ENCODE data around the gene FAM53C.
A peak's percentile ranks its signal among the peaks of the same experiment; 100 is the strongest.

FAM53C gene

GRCh38 chr5:138338411-138339090 is 485 bp downstream of the FAM53C start:
- ChIA-PET CTCF (interaction anchor here (2.2 to 17.0 kb wide), 2 partner anchors 14 to 116 kb away, joined by 8 to 273 read pairs; partner anchors contain the start of gene KDM3B), POLR2A (interaction anchor here (0.6 to 3.7 kb wide), 17 partner anchors 9 to 296 kb away, joined by 3 to 114 read pairs (median 5); partner anchors contain the start of genes BRD8, CDC23, EGR1 and ETF1)
- H3K4me3 ChIP-seq (ENCODE audit: low read depth, low read length): peak overlapping the region; percentile 83
- no peaks in the 10 kb centered on the region for H3K9me3 ChIP-seq (ENCODE audit: control insufficient read depth, insufficient read depth, low read depth, low read length)
- H3K4me1 ChIP-seq (ENCODE audit: control insufficient read depth, insufficient read depth, low read length): peaks cover 8% of the 10 kb centered on the region
- peaks cover 19 to 40% of the 10 kb centered on the region in 2 experiments for H3K36me3 ChIP-seq (ENCODE audit: control insufficient read depth in 2 of 2, insufficient read depth in 1 of 2, low read length in 2 of 2)
- H3K27ac ChIP-seq (ENCODE audit: extremely low read depth, low read depth, low read length): peak overlapping the region; percentile 98; the same call in 1 of the 2 replicates
- 0 out of 2 replicates have a peak, but pooled peaks have one; percentile 17 for TF ChIP-seq ZNF561 (tag by site-specific recombination; IDR thresholded peaks at IDR 0.05; ENCODE audit: borderline replicate concordance)
- TF ChIP-seq ZNF639 (tag by site-specific recombination; IDR thresholded peaks at IDR 0.05): no peak
- TF ChIP-seq ZNF274 (IDR thresholded peaks at IDR 0.05; ENCODE audit: low read length): no peak
- TF ChIP-seq ZNF274 (tag by site-specific recombination; IDR thresholded peaks at IDR 0.05; ENCODE audit: borderline replicate concordance): no peak
- TF ChIP-seq OSR2 (tag by site-specific recombination; IDR thresholded peaks at IDR 0.05): no peak
- TF ChIP-seq ZBTB21 (tag by site-specific recombination; IDR thresholded peaks at IDR 0.05): no peak
- TF ChIP-seq KLF1 (tag by site-specific recombination; IDR thresholded peaks at IDR 0.05): peak; percentile 53; the same call in 1 of the 2 replicates
- peak; percentile 2 for TF ChIP-seq ZBTB26 (tag by site-specific recombination; optimal IDR thresholded peaks at IDR 0.05)
- 0 out of 2 replicates have a peak, but pooled peaks have one; percentile 2 for TF ChIP-seq ZNF596 (tag by site-specific recombination; IDR thresholded peaks at IDR 0.05)
- peak; percentile 8; the same call in 1 of the 2 replicates for TF ChIP-seq ZBTB10 (tag by site-specific recombination; IDR thresholded peaks at IDR 0.05)
- no peak for TF ChIP-seq ZNF707 (tag by site-specific recombination; IDR thresholded peaks at IDR 0.05)
- no peak for TF ChIP-seq ZSCAN18 (tag by site-specific recombination; IDR thresholded peaks at IDR 0.05)
- TF ChIP-seq ZBTB8A (tag by site-specific recombination; IDR thresholded peaks at IDR 0.05): peak; percentile 26; the same call in 1 of the 2 replicates
- peak; percentile 77 for TF ChIP-seq GLIS2 (tag by site-specific recombination; IDR thresholded peaks at IDR 0.05)
- peak; percentile 67; the same call in 1 of the 2 replicates for TF ChIP-seq TSHZ1 (tag by site-specific recombination; IDR thresholded peaks at IDR 0.05; ENCODE audit: borderline replicate concordance)
- no peak for TF ChIP-seq ZNF791 (tag by site-specific recombination; IDR thresholded peaks at IDR 0.05)
- TF ChIP-seq ZNF214 (tag by site-specific recombination; IDR thresholded peaks at IDR 0.05; ENCODE audit: borderline replicate concordance): no peak
- peak; percentile 73 for TF ChIP-seq EGR2 (tag by site-specific recombination; IDR thresholded peaks at IDR 0.05; ENCODE audit: low read depth)
- no peak for TF ChIP-seq ZSCAN5A (tag by site-specific recombination; IDR thresholded peaks at IDR 0.05)
- TF ChIP-seq ZSCAN23 (tag by site-specific recombination; IDR thresholded peaks at IDR 0.05): no peak
- no peak for TF ChIP-seq ZNF580 (tag by site-specific recombination; IDR thresholded peaks at IDR 0.05)
- TF ChIP-seq PBX3 (CRISPR knock-in tag; IDR thresholded peaks at IDR 0.05): no peak
- peak; percentile 87 for TF ChIP-seq ZNF335 (tag by site-specific recombination; conservative IDR thresholded peaks at IDR 0.05)
